HepG2 (cell line): ENCODE data around the gene C11orf54. TPM values are rescaled to one million over a fixed set of nuclear protein-coding genes. Genes with fewer than 3 reads are reported as not detected.

Experiments
- AHR ChIP-seq: IDR thresholded peaks from 2 replicates; pipeline ENCODE4 v1.6.1; 2018; ENCODE audit warnings: missing genetic modification reagents, missing compliant biosample characterization
- ARID4A ChIP-seq: sonication (generic); formaldehyde crosslinking; IDR thresholded peaks from 2 replicates; pipeline ENCODE4 v1.5.0; 2020; ENCODE audit warnings: mild to moderate bottlenecking, missing genetic modification reagents, borderline replicate concordance
- MAX ChIP-seq: IDR thresholded peaks from 2 replicates; pipeline ENCODE4 v1.6.1; 2012; ENCODE audit warnings: inconsistent platforms
- MEIS1 ChIP-seq: sonication (generic); formaldehyde crosslinking; IDR thresholded peaks from 2 replicates; pipeline ENCODE4 v1.9.0; 2021; ENCODE audit warnings: mild to moderate bottlenecking, missing genetic modification reagents, moderate library complexity, borderline replicate concordance
- NAIF1 ChIP-seq: sonication (generic); formaldehyde crosslinking; IDR thresholded peaks from 2 replicates; pipeline ENCODE4 v1.5.0; 2020; ENCODE audit warnings: mild to moderate bottlenecking, missing genetic modification reagents, borderline replicate concordance
- RFX1 ChIP-seq: fragments of 450-650 bp; IDR thresholded peaks from 2 replicates; pipeline ENCODE4 v1.6.1; 2017
- SCMH1 ChIP-seq: sonication (generic); formaldehyde crosslinking; IDR thresholded peaks from 2 replicates; pipeline ENCODE4 v1.9.0; 2021; ENCODE audit warnings: missing genetic modification reagents, mild to moderate bottlenecking, borderline replicate concordance
- SRY ChIP-seq: sonication (generic); formaldehyde crosslinking; IDR thresholded peaks from 2 replicates; pipeline ENCODE4 v1.8.0; 2022; ENCODE audit warnings: mild to moderate bottlenecking, missing genetic modification reagents
- ZC3H4 ChIP-seq: sonication (generic); formaldehyde crosslinking; IDR thresholded peaks from 2 replicates; pipeline ENCODE4 v1.4.0; 2020; ENCODE audit warnings: missing genetic modification reagents, borderline replicate concordance
- ZNF230 ChIP-seq: sonication (generic); formaldehyde crosslinking; IDR thresholded peaks from 2 replicates; pipeline ENCODE4 v1.4.0; 2020; ENCODE audit warnings: mild to moderate bottlenecking, missing genetic modification reagents
- ZNF232 ChIP-seq: sonication (generic); formaldehyde crosslinking; IDR thresholded peaks from 2 replicates; pipeline ENCODE4 v1.4.0; 2020; ENCODE audit warnings: missing genetic modification reagents, borderline replicate concordance
- ZNF280D ChIP-seq: sonication (generic); formaldehyde crosslinking; IDR thresholded peaks from 2 replicates; pipeline ENCODE4 v1.5.1; 2020; ENCODE audit warnings: mild to moderate bottlenecking, missing genetic modification reagents
- ZNF770 ChIP-seq: sonication (generic); formaldehyde crosslinking; IDR thresholded peaks from 2 replicates; pipeline ENCODE4 v1.5.0; 2020; ENCODE audit warnings: mild to moderate bottlenecking, missing genetic modification reagents
- ZNF784 ChIP-seq: sonication (generic); formaldehyde crosslinking; IDR thresholded peaks from 2 replicates; pipeline ENCODE4 v1.5.1; 2020; ENCODE audit warnings: missing genetic modification reagents, mild to moderate bottlenecking, borderline replicate concordance
- polyA plus RNA-seq, 8 experiments: library from polyadenylated mRNA; depleted of rRNA in 3 of 8; stranded (reverse) in 7 of 8; unstranded in 1 of 8; fragments of >200 nt; fragmentation: Illumina TruSeq in 4 of 8; extraction: Trizol in 4 of 8; gene quantifications; 2 replicates each; pipeline versions ENCODE4 v1.2.1 to v1.2.3, GENCODE V29; 2011 to 2016; ENCODE audit warnings: low read depth in 4 of 8, missing spikeins in 1 of 8, mixed read lengths in 1 of 8; ENCODE audit not compliant: insufficient read depth in 1 of 8
- total RNA-seq, 5 experiments: library from RNA; depleted of rRNA; stranded (reverse); fragments of >200 nt; fragmentation: Illumina TruSeq; extraction: Trizol; gene quantifications; 2 replicates each; pipeline ENCODE4 v1.2.3, GENCODE V29; 2016; ENCODE audit warnings: low read depth in 1 of 5

C11orf54 gene
- total and polyA plus RNA-seq, 2 of the 13 experiments (the other 11 are each of a cell fraction or from before 2014, with no cell fraction given): 42.7 to 50.1 TPM

GRCh38 chr11:93741094-93741881, at the start of gene C11orf54, which contains the start of gene TAF1D (continued):
- TF ChIP-seq ZNF770 (peak; percentile 45; the same call in 1 of the 2 replicates), MEIS1 (CRISPR knock-in tag) (0 out of 2 replicates have a peak, but pooled peaks have one; percentile 53), AHR (CRISPR knock-in tag) (peak; percentile 61; the same call in 1 of the 2 replicates), ZNF280D (CRISPR knock-in tag) (0 out of 2 replicates have a peak, but pooled peaks have one; percentile 31), SCMH1 (no peak), SRY (0 out of 2 replicates have a peak, but pooled peaks have one; percentile 52), MAX (peak; percentile 58; the same call in 1 of the 2 replicates), NAIF1 (CRISPR knock-in tag) (peak; percentile 60; the same call in 1 of the 2 replicates), ARID4A (CRISPR knock-in tag) (peak; percentile 88; the same call in 1 of the 2 replicates), ZNF232 (CRISPR knock-in tag) (peak; percentile 18; the same call in 1 of the 2 replicates), ZNF784 (peak; percentile 64; the same call in 1 of the 2 replicates), ZC3H4 (CRISPR knock-in tag) (peak; percentile 61; the same call in 1 of the 2 replicates), ZNF230 (CRISPR knock-in tag) (peak; percentile 73), RFX1 (no peak)
